ENCODE measurements around the gene USP17L13.
"Not testable (repeated sequence)": the region's sequence is repeated elsewhere in the genome, so short reads cannot be mapped to it uniquely, and the experiment has no call there.

USP17L13 gene

GRCh38 chr4:9224596-9224995 lies at the start of gene USP17L13:
Gene USP17L13 (plus strand): TSS chr4:9224896. CDS start chr4:9224896, 0 bp downstream.
- not testable (repeated sequence) for DNase-seq

- not testable (repeated sequence) for DNase-seq
Observed at GRCh38 chr4:9210357-9210756, 14.3 kb upstream of the USP17L13 start, which contains the start of gene USP17L10. Gene USP17L10 (plus strand): TSS chr4:9210657. CDS start chr4:9210657, 0 bp downstream.

GRCh38 chr4:9214701-9215100 lies 10.0 kb upstream of the USP17L13 start:
- DNase-seq: not testable (repeated sequence)

- DNase-seq: not testable (repeated sequence)
Observed at GRCh38 chr4:9215105-9215504, 9.6 kb upstream of the USP17L13 start, which contains the start of gene USP17L11. Gene USP17L11 (plus strand): TSS chr4:9215405. CDS start chr4:9215405, 0 bp downstream.

- not testable (repeated sequence) for DNase-seq
Observed at GRCh38 chr4:9219852-9220251, 4.8 kb upstream of the USP17L13 start, which contains the start of gene USP17L12. Gene USP17L12 (plus strand): TSS chr4:9220152. CDS start chr4:9220152, 0 bp downstream.

GRCh38 chr4:9230249-9230648 lies 5.6 kb downstream of the USP17L13 start:
- not testable (repeated sequence) for DNase-seq

- DNase-seq: not testable (repeated sequence)
Observed at GRCh38 chr4:9234085-9234484, 9.4 kb downstream of the USP17L13 start, which contains the start of gene USP17L15. Gene USP17L15 (plus strand): TSS chr4:9234385. CDS start chr4:9234385, 0 bp downstream.

- peak; percentile 0 for DNase-seq
Observed at GRCh38 chr4:9238461-9238860, 13.8 kb downstream of the USP17L13 start.

GRCh38 chr4:9243579-9243978 lies 18.9 kb downstream of the USP17L13 start, which contains the start of gene USP17L17:
Gene USP17L17 (plus strand): TSS chr4:9243879. CDS start chr4:9243879, 0 bp downstream.
- DNase-seq: not testable (repeated sequence)

- peak; percentile 0 for DNase-seq
Observed at GRCh38 chr4:9247953-9248680, 23.4 kb downstream of the USP17L13 start, which contains the start of gene USP17L18. Gene USP17L18 (plus strand): TSS chr4:9248630. CDS start chr4:9248630, 0 bp downstream.

GRCh38 chr4:9253078-9253477 lies 28.4 kb downstream of the USP17L13 start, which contains the start of gene USP17L19:
Gene USP17L19 (plus strand): TSS chr4:9253378. CDS start chr4:9253378, 0 bp downstream.
- not testable (repeated sequence) for DNase-seq

GRCh38 chr4:9257824-9258223 lies 33.1 kb downstream of the USP17L13 start, which contains the start of gene USP17L20:
Gene USP17L20 (plus strand): TSS chr4:9258124. CDS start chr4:9258124, 0 bp downstream.
- not testable (repeated sequence) for DNase-seq

- not testable (repeated sequence) for DNase-seq
Observed at GRCh38 chr4:9262572-9262971, 37.9 kb downstream of the USP17L13 start, which contains the start of gene USP17L21. Gene USP17L21 (plus strand): TSS chr4:9262872. CDS start chr4:9262872, 0 bp downstream.

- DNase-seq: not testable (repeated sequence)
Observed at GRCh38 chr4:9267319-9267718, 42.6 kb downstream of the USP17L13 start, which contains the start of gene USP17L22. Gene USP17L22 (plus strand): TSS chr4:9267619. CDS start chr4:9267619, 0 bp downstream.

- DNase-seq: not testable (repeated sequence)
Observed at GRCh38 chr4:9271719-9272118, 47.0 kb downstream of the USP17L13 start.
